ENCODE measurements around the gene GNAI3. TPM values are rescaled to one million over a fixed set of nuclear protein-coding genes. Genes with fewer than 3 reads are reported as not detected.

Gene GNAI3
- total RNA-seq, 1 experiment from 2014 or later = 6.8 TPM

- POLR2A ChIA-PET (ENCODE audit: unreplicated experiment) = interaction anchor here (0.5 kb wide), 1 partner anchor 24 kb away, joined by 3 read pairs; no protein-coding TSS in a partner anchor
- DNase-seq = peak; percentile 82
Measured at GRCh38 chr1:109532365-109533136, 15.9 kb upstream of the GNAI3 start.

GRCh38 chr1:109534307-109534858, 14.0 kb upstream of the GNAI3 start:
- intact Hi-C loops (cut with micrococcal nuclease) = no loop called here
- BruUV-seq (replicated peaks) = no TSS peak

More at GRCh38 chr1:109532365-109533136, 15.9 kb upstream of the GNAI3 start:
- H3K4me2 ChIP-seq (ENCODE audit: low read length) = peak overlapping the region; percentile 19; the same call in 1 of the 2 replicates
- no TSS peak for BruUV-seq (replicated peaks)
- peak overlapping the region; percentile 71 for H2AFZ ChIP-seq (ENCODE audit: low read length)
- intact Hi-C loops (cut with micrococcal nuclease) = loop anchor here (1.0 kb wide), 2 partner anchors 34 to 42 kb away; no protein-coding TSS in a partner anchor
- no peak overlapping the region for H3K27ac ChIP-seq (ENCODE audit: low read length)
- H3K9me2 ChIP-seq (replicated peaks; ENCODE audit: low read length) = no peaks in the 10 kb centered on the region
- no peaks in the 10 kb centered on the region for H3K27me3 ChIP-seq (ENCODE audit: low read length)
- H3K9ac ChIP-seq (ENCODE audit: low read length) = no peak overlapping the region
- CTCF ChIA-PET = interaction anchor here (0.5 to 1.9 kb wide), 8 partner anchors 16 to 123 kb away, joined by 3 to 34 read pairs (median 5); partner anchors contain the start of genes CYB561D1 and GNAI3
- no peaks in the 10 kb centered on the region for H4K20me1 ChIP-seq (ENCODE audit: low read length)
- no peaks in the 10 kb centered on the region for H3K9me3 ChIP-seq (ENCODE audit: low read length)
- no peak for TF ChIP-seq EZH2phosphoT487 (IDR thresholded peaks at IDR 0.05; ENCODE audit: borderline replicate concordance, low read length)
- peak; percentile 79 for TF ChIP-seq CTCF (conservative IDR thresholded peaks at IDR 0.05; ENCODE audit: low read depth, low read length)
- H3K4me1 ChIP-seq (ENCODE audit: insufficient read depth, low read length) = no peaks in the 10 kb centered on the region
- peak; percentile 88 for ATAC-seq
- no peak overlapping the region for H3K4me3 ChIP-seq (ENCODE audit: low read length)
- H3K79me2 ChIP-seq (ENCODE audit: low read length) = no peaks in the 10 kb centered on the region
- H3K36me3 ChIP-seq (ENCODE audit: low read depth, low read length) = no peaks in the 10 kb centered on the region
- no peaks in the 10 kb centered on the region for H3F3A ChIP-seq (ENCODE audit: low read length, unreplicated experiment)

GRCh38 chr1:109535481-109535880, 12.9 kb upstream of the GNAI3 start:
- intact Hi-C loops (cut with micrococcal nuclease) = no loop called here
- no TSS peak for BruUV-seq (replicated peaks)

More at GRCh38 chr1:109534307-109534858, 14.0 kb upstream of the GNAI3 start:
- no peaks in the 10 kb centered on the region for H3K9me3 ChIP-seq (ENCODE audit: low read length)
- no peak overlapping the region for H3K4me2 ChIP-seq (ENCODE audit: low read length)
- H3K27ac ChIP-seq (ENCODE audit: low read length) = no peak overlapping the region
- H3K4me3 ChIP-seq (ENCODE audit: low read length) = no peak overlapping the region
- H3F3A ChIP-seq (ENCODE audit: low read length, unreplicated experiment) = no peaks in the 10 kb centered on the region
- no peaks in the 10 kb centered on the region for H4K20me1 ChIP-seq (ENCODE audit: low read length)
- no peak overlapping the region for H3K9ac ChIP-seq (ENCODE audit: low read length)
- no peaks in the 10 kb centered on the region for H3K9me2 ChIP-seq (replicated peaks; ENCODE audit: low read length)
- no peaks in the 10 kb centered on the region for H3K4me1 ChIP-seq (ENCODE audit: insufficient read depth, low read length)
- no peak for ATAC-seq
- DNase-seq = no peak
- no peaks in the 10 kb centered on the region for H3K36me3 ChIP-seq (ENCODE audit: low read depth, low read length)
- no peak overlapping the region for H2AFZ ChIP-seq (ENCODE audit: low read length)
- no peaks in the 10 kb centered on the region for H3K27me3 ChIP-seq (ENCODE audit: low read length)
- TF ChIP-seq EZH2 (IDR thresholded peaks at IDR 0.05; ENCODE audit: low read length, unreplicated experiment) = no peak
- ChIA-PET CTCF (interaction anchor here (1.1 kb wide), 1 partner anchor 44 kb away, joined by 3 read pairs; no protein-coding TSS in a partner anchor), POLR2A (ENCODE audit: unreplicated experiment) (no interaction called here)
- no peaks in the 10 kb centered on the region for H3K79me2 ChIP-seq (ENCODE audit: low read length)

More at GRCh38 chr1:109535481-109535880, 12.9 kb upstream of the GNAI3 start:
- ChIA-PET POLR2A (ENCODE audit: unreplicated experiment) (no interaction called here), CTCF (interaction anchor here (1.1 kb wide), 1 partner anchor 45 kb away, joined by 3 read pairs; no protein-coding TSS in a partner anchor)
- DNase-seq (no peak), ATAC-seq (no peak)
- H3K4me2 ChIP-seq (ENCODE audit: low read length) = no peak overlapping the region
- no peaks in the 10 kb centered on the region for H3K9me2 ChIP-seq (replicated peaks; ENCODE audit: low read length)
- H3K9ac ChIP-seq (ENCODE audit: low read length) = no peak overlapping the region
- H2AFZ ChIP-seq (ENCODE audit: low read length) = no peak overlapping the region
- H4K20me1 ChIP-seq (ENCODE audit: low read length) = no peaks in the 10 kb centered on the region
- H3K36me3 ChIP-seq (ENCODE audit: low read depth, low read length) = no peaks in the 10 kb centered on the region
- no peaks in the 10 kb centered on the region for H3K9me3 ChIP-seq (ENCODE audit: low read length)
- no peaks in the 10 kb centered on the region for H3K79me2 ChIP-seq (ENCODE audit: low read length)
- H3K4me1 ChIP-seq (ENCODE audit: insufficient read depth, low read length) = no peaks in the 10 kb centered on the region
- no peak overlapping the region for H3K27ac ChIP-seq (ENCODE audit: low read length)
- TF ChIP-seq CTCF (conservative IDR thresholded peaks at IDR 0.05; ENCODE audit: low read depth, low read length) (no peak), EZH2phosphoT487 (IDR thresholded peaks at IDR 0.05; ENCODE audit: borderline replicate concordance, low read length) (no peak), EZH2 (IDR thresholded peaks at IDR 0.05; ENCODE audit: low read length, unreplicated experiment) (no peak)
- no peak overlapping the region for H3K4me3 ChIP-seq (ENCODE audit: low read length)
- H3K27me3 ChIP-seq (ENCODE audit: low read length) = no peaks in the 10 kb centered on the region
- no peaks in the 10 kb centered on the region for H3F3A ChIP-seq (ENCODE audit: low read length, unreplicated experiment)

Measured in PC-3 (cell line).